Thymus (tissue), 11 donors: Measurements from ENCODE around the gene CILP. TPM values are rescaled to one million over a fixed set of nuclear protein-coding genes. Genes with fewer than 3 reads are reported as not detected.
"Not testable (repeated sequence)": the region's sequence is repeated elsewhere in the genome, so short reads cannot be mapped to it uniquely, and the experiment has no call there.

Experiments
- DNase-seq, 9 donors: peaks; one replicate each; pipeline ENCODE4 v3.0.0-alpha.2; 2013; ENCODE audit warnings: low spot score in 9 of 9, low read depth in 6 of 9, missing footprints in 1 of 9
- H3K27ac ChIP-seq, 2 donors: one replicate each; pipeline ENCODE4 v1.5.1; 2013; ENCODE audit warnings: control low read depth in 1 of 2, low read depth in 1 of 2, low read length in 1 of 2, mild to moderate bottlenecking in 1 of 2, moderate library complexity in 1 of 2
- H3K27me3 ChIP-seq, 2 donors: one replicate each; pipeline ENCODE4 v1.5.1; 2013; ENCODE audit warnings: low read length in 1 of 2; ENCODE audit not compliant: control insufficient read depth in 2 of 2, insufficient read depth in 1 of 2
- H3K36me3 ChIP-seq, 2 donors: one replicate each; pipeline ENCODE4 v1.5.1; 2013; ENCODE audit warnings: low read length in 1 of 2, mild to moderate bottlenecking in 1 of 2, moderate library complexity in 1 of 2; ENCODE audit not compliant: control insufficient read depth in 2 of 2, insufficient read depth in 2 of 2
- H3K4me1 ChIP-seq, 2 donors: one replicate each; pipeline ENCODE4 v1.5.1; 2013; ENCODE audit warnings: low read length in 2 of 2; ENCODE audit not compliant: control insufficient read depth in 2 of 2, insufficient read depth in 2 of 2
- H3K4me3 ChIP-seq, 2 donors: one replicate each; pipeline ENCODE4 v1.5.1; 2013; ENCODE audit warnings: low read length in 2 of 2, control low read depth in 1 of 2, mild to moderate bottlenecking in 1 of 2
- H3K9me3 ChIP-seq, 2 donors: one replicate each; pipeline ENCODE4 v1.5.1; 2013; ENCODE audit warnings: low read length in 1 of 2, mild to moderate bottlenecking in 1 of 2; ENCODE audit not compliant: control insufficient read depth in 2 of 2, insufficient read depth in 1 of 2
- WGBS: extraction: QIAGEN DNeasy Blood & Tissue Kit; methylation state at CpG from one replicate; pipeline ENCODE4 v1.1.7; 2013; 5-methylcytosine and 5-hydroxymethylcytosine counted together
- polyA plus RNA-seq: library from polyadenylated mRNA; stranded (reverse); fragments of 200-250 nt; gene quantifications from one replicate; pipeline ENCODE4 v1.2.3, GENCODE V29; 2013
- total RNA-seq: library from RNA; stranded (reverse); fragments of 120-200 nt; gene quantifications from one replicate; pipeline ENCODE4 v1.2.4, GENCODE V29; 2013
- donor health status: healthy.

CILP gene
- total and polyA plus RNA-seq, 2 donors, result 0.85 to 5.2 TPM

GRCh38 chr15:65248511-65249255 is 37.4 kb upstream of the CILP start:
- DNase-seq, result no peak
- Histone ChIP-seq H3K27me3 (no peaks in the 10 kb centered on the region), H3K36me3 (peaks cover 0 to 5% of the 10 kb centered on the region in 2 donors), H3K27ac (no peak overlapping the region), H3K9me3 (no peaks in the 10 kb centered on the region), H3K4me1 (peaks cover 0 to 23% of the 10 kb centered on the region in 2 donors), H3K4me3 (no peak overlapping the region)
- WGBS, result 96% methylated on average over 9 of the region's 9 CpGs

GRCh38 chr15:65246939-65247338 is 35.7 kb upstream of the CILP start:
- Histone ChIP-seq H3K27me3 (no peaks in the 10 kb centered on the region), H3K9me3 (no peaks in the 10 kb centered on the region), H3K4me3 (no peak overlapping the region), H3K27ac (no peak overlapping the region), H3K4me1 (peaks cover 0 to 23% of the 10 kb centered on the region in 2 donors), H3K36me3 (peaks cover 0 to 4% of the 10 kb centered on the region in 2 donors)
- WGBS, result 98% methylated on average over 6 of the region's 6 CpGs
- no peak for DNase-seq

GRCh38 chr15:65246026-65246714 is 34.9 kb upstream of the CILP start:
- Histone ChIP-seq H3K27me3 (no peaks in the 10 kb centered on the region), H3K27ac (no peak overlapping the region), H3K36me3 (peaks cover 0 to 3% of the 10 kb centered on the region in 2 donors), H3K9me3 (no peaks in the 10 kb centered on the region), H3K4me3 (no peak overlapping the region), H3K4me1 (peaks cover 0 to 23% of the 10 kb centered on the region in 2 donors)
- 97% methylated on average over 8 of the region's 8 CpGs for WGBS
- DNase-seq, result no peak

GRCh38 chr15:65245096-65245856 is 34.0 kb upstream of the CILP start:
- Histone ChIP-seq H3K4me1 (peaks cover 0 to 18% of the 10 kb centered on the region in 2 donors), H3K27me3 (no peaks in the 10 kb centered on the region), H3K9me3 (no peaks in the 10 kb centered on the region), H3K4me3 (no peak overlapping the region), H3K27ac (no peak overlapping the region), H3K36me3 (peaks cover 0 to 3% of the 10 kb centered on the region in 2 donors)
- DNase-seq, result no peak
- WGBS, result 95% methylated on average over 11 of the region's 11 CpGs

- Histone ChIP-seq H3K36me3 (peaks cover 0 to 3% of the 10 kb centered on the region in 2 donors), H3K4me3 (no peak overlapping the region), H3K9me3 (no peaks in the 10 kb centered on the region), H3K27me3 (no peaks in the 10 kb centered on the region), H3K4me1 (peaks cover 0 to 13% of the 10 kb centered on the region in 2 donors), H3K27ac (no peak overlapping the region)
- no peak for DNase-seq
These were observed 33.4 kb upstream of the CILP start for GRCh38 chr15:65244638-65245037.

GRCh38 chr15:65236443-65236842 is 25.2 kb upstream of the CILP start:
- H3K4me3 ChIP-seq, H3K27ac ChIP-seq, H3K27me3 ChIP-seq, DNase-seq, H3K36me3 ChIP-seq, H3K9me3 ChIP-seq, H3K4me1 ChIP-seq: not testable (repeated sequence)
- WGBS, result 97% methylated on average over 8 of the region's 8 CpGs

DNA sequence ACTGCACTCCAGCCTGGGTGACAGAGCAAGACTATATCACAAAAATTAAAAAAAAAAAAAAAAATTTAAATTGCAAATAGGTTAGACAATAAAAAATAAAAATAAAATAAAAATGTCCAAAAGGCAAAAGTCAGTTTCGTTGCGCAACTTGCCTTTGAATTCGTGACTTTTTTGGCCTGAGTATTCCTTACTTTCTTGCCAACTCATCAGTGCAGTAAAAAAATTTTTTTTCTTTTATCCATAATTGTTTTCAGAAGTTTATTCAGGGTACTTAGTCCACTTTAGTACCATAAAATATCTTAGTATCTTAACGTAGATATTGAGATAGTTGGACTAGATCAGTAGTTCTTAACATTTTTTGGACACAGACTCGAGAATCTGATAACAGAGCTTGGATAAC is 22.4 kb upstream of the CILP start:
- Histone ChIP-seq H3K4me1 (no peaks in the 10 kb centered on the region), H3K9me3 (no peaks in the 10 kb centered on the region), H3K27me3 (no peaks in the 10 kb centered on the region), H3K27ac (no peak overlapping the region), H3K4me3 (no peak overlapping the region), H3K36me3 (no peaks in the 10 kb centered on the region)
- WGBS, result 86% methylated on average over 5 of the region's 5 CpGs
- DNase-seq, result no peak

GRCh38 chr15:65232520-65232919 is 21.2 kb upstream of the CILP start:
- Histone ChIP-seq H3K36me3 (no peaks in the 10 kb centered on the region), H3K27ac (no peak overlapping the region), H3K4me3 (no peak overlapping the region), H3K4me1 (no peaks in the 10 kb centered on the region), H3K9me3 (no peaks in the 10 kb centered on the region), H3K27me3 (no peaks in the 10 kb centered on the region)
- no peak for DNase-seq
- WGBS, result 83% methylated on average over 3 of the region's 3 CpGs

DNA sequence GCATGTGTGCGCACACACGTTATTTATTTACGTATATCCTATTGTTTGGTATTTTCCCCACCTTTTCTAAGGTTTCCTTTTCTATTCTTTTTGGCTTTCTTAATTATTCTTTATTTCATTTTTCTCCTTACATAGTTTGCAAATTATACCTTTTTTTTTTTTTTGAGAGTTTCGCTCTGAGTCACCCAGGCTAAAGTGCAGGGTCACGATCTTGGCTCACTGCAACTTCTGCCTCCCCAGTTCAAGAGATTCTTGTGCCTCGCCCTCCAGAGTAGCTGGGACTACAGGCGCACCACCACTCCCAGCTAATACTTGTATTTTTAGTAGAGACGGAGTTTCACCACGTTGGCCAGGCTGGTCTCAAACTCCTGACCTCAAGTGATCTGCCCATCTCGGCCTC is 20.0 kb upstream of the CILP start:
- H3K4me1 ChIP-seq, result no peaks in the 10 kb centered on the region
- H3K36me3 ChIP-seq, result no peaks in the 10 kb centered on the region
- no peak overlapping the region for H3K4me3 ChIP-seq
- no peak overlapping the region for H3K27ac ChIP-seq
- no peaks in the 10 kb centered on the region for H3K27me3 ChIP-seq
- no peaks in the 10 kb centered on the region for H3K9me3 ChIP-seq
- WGBS, result 96% methylated on average over 10 of the region's 10 CpGs
- no peak for DNase-seq
